HG03442 (cell line): ENCODE measurements around the gene S100PBP.
A peak's percentile ranks its signal among the peaks of the same experiment; 100 is the strongest.

Source experiments
- ATAC-seq: cut with Tn5 transposase; IDR thresholded peaks from one replicate; pipeline ENCODE4 v1.9.1; 2021; ENCODE audit warnings: mild to moderate bottlenecking, moderate library complexity; ENCODE audit not compliant: unreplicated experiment

The S100PBP gene

DNA sequence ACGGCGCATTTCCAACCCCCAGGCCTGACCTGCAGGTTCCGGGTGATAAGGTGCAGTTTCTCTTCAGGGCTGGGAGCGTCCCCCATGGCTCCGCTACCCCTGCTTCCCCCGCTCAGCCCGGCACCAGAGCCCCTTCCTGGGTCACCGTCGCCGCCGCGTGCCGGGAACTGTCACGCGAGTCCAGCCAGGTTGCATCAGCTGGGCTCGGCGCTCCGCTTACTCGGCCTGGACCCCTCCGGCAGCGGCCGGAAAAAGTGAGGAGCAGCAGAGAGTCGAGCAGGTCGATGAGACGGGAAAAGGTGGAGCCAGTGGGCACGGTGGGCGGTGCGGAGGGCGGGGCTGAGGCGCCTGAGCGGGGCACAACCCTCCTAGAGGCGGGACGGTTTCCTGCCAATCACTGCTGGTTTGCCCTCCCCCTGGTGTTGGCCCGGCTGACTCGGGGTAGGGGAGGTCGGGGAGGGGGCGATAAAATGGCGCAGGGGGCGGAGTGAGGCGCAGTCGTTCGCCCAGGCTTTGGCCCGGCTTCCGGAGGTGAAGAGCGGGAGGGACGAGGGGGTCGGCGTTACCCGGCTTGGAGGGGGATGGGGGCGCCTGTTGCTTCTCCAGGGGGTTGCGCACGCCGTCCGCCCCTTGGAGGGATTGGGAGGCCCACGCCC, at the start of gene S100PBP, which contains the start of gene YARS1:
Gene S100PBP (plus strand): TSS at position 495 of the 656 bp plus-strand sequence. CDS start 8,447 bp downstream, outside the sequence.
Gene YARS1 (minus strand): TSS at position 200 of the 656 bp plus-strand sequence. CDS start 114 bp downstream, at position 86.
- ATAC-seq: peak; percentile 80

DNA sequence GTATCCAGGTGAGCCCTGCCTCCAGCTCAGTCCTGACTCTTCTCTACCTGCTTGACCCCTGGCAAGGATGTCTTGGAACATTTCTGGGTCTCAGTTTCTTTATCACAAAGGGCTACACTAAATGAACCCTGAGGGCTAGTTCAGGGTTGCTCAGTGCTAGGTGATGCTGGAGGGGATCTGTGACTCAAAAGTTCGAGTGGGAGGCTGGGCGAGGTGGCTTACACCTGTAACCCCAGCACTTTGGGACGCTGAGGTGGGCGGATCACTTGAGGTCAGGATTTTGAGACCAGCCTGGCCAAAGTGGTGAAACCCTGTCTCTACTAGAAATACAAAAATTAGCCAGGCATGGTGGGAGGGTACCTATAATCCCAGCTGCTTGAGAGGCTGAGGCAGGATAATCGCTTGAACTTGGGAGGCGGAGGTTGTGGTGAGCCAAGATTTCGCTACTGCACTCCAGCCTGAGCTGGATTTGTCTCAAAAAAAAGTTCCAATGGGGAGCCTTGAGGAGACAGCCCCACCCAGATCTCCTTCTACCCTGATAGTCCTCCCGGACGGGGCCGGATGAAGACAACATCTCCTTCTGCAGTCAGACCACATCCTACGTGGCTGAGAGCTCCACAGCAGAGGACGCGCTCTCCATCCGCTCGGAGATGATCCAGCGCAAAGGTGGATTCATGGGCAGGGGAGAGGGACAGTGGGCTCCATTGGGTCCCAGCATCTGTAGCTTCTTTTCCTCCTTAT, 49.2 kb upstream of the S100PBP start:
- ATAC-seq: no peak

DNA sequence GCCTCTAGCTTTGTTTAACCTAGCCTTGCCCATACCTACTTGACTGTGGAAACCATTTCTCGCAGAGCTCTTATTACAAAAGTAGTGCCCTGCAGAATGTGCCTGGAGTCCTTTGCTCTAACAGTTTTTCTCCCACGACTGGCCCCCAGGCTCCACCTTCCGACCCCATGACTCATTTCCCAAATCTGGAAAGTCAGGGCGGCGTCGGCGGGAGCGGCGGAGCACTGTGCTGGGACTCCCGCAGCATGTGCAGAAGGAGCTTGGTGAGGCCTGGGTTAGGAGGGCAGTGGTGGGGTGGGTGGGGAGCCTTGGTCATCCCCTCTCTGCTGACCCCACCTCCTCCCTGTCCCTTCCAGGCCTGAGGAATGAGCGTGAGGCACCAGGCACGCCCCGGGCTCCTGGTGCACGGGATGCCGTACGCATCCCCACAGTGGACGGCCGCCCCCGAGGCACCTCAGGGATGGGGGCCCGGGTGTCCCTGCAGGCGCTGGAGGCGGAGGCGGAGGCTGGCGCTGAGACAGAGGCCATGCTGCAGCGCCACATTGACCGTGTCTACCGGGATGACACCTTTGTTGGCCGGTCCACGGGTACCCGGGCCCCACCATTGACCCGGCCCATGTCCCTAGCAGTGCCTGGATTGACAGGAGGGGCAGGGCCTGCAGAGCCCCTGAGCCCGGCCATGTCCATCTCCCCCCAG, 47.8 kb upstream of the S100PBP start:
- ATAC-seq: no peak

DNA sequence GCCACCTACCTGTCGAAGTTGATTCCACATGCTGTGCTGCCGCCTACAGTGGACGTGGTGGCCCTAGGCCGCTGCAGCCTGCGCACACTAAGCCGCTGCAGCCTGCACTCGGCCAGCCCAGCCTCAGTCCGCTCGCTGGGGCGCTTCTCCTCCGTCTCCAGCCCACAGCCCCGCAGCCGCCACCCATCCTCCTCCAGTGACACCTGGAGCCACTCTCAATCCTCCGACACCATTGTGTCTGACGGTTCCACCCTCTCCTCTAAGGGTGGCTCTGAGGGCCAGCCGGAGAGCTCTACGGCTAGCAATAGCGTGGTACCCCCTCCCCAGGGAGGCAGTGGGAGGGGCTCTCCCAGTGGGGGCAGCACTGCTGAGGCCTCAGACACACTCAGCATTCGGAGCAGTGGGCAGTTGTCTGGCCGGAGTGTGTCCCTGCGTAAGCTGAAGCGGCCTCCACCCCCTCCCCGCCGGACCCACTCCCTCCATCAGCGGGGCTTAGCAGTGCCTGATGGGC, 47.2 kb upstream of the S100PBP start:
- ATAC-seq: no peak

DNA sequence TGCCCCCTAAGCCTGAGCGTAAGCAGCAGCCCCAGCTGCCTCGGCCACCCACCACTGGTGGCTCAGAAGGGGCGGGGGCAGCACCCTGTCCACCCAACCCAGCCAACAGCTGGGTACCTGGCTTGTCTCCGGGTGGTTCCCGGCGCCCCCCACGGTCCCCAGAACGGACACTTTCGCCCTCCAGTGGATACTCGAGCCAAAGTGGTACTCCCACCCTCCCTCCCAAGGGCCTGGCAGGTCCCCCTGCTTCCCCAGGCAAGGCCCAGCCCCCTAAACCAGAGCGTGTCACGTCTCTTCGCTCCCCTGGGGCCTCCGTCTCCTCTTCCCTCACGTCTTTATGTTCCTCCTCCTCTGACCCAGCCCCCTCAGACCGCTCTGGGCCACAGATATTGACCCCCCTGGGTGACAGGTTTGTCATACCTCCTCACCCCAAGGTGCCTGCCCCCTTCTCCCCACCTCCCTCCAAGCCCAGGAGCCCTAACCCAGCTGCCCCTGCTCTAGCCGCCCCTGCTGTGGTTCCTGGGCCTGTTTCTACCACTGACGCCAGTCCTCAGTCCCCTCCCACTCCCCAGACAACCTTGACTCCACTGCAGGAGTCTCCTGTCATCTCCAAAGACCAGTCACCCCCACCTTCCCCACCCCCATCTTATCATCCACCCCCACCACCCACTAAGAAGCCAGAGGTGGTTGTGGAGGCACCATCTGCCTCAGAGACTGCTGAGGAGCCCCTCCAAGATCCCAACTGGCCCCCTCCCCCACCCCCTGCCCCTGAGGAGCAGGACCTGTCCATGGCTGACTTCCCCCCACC, 46.5 kb upstream of the S100PBP start:
- ATAC-seq: no peak

DNA sequence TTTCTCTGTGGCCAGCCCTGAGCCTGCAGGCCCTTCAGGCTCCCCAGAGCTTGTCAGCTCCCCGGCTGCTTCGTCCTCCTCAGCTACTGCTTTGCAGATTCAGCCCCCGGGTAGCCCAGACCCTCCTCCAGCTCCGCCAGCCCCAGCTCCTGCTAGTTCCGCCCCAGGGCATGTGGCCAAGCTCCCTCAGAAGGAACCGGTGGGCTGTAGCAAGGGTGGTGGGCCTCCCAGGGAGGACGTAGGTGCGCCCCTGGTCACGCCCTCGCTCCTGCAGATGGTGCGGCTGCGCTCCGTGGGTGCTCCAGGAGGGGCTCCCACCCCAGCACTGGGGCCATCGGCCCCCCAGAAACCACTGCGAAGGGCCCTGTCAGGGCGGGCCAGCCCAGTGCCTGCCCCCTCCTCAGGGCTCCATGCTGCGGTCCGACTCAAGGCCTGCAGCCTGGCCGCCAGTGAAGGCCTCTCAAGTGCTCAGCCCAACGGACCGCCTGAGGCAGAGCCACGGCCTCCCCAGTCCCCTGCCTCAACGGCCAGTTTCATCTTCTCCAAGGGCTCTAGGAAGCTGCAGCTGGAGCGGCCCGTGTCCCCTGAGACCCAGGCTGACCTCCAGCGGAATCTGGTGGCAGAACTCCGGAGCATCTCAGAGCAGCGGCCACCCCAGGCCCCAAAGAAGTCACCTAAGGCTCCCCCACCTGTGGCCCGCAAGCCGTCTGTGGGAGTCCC, 45.7 kb upstream of the S100PBP start:
- ATAC-seq: no peak

DNA sequence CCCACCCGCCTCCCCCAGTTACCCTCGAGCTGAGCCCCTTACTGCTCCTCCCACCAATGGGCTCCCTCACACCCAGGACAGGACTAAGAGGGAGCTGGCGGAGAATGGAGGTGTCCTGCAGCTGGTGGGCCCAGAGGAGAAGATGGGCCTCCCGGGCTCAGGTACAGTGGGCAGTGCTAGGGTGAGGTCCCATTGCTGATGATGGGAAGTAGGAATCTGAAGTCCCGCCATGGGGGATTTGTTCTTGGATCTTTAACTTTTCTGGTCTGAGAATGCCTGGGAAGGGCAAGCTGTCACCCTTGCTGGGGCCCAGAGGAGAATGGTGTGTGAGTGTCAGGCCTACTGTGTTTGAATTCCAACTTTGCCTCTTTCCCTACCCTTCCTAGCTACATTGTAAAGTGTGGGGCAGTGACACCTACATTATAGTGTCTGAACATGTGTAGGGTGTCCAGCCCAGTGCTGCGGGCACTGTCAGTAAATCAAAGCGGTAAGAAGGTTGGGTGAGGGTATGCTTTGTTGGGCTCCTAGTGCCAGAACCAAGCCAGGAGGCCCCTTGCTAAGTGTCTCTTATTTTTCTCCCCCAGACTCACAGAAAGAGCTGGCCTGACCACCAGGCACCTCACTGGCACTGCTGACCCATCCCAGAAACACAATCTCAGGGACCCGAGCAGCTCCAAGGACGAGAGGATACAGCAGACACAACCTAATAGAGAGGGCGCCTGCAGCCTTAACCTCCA, 45.0 kb upstream of the S100PBP start:
- no peak for ATAC-seq

DNA sequence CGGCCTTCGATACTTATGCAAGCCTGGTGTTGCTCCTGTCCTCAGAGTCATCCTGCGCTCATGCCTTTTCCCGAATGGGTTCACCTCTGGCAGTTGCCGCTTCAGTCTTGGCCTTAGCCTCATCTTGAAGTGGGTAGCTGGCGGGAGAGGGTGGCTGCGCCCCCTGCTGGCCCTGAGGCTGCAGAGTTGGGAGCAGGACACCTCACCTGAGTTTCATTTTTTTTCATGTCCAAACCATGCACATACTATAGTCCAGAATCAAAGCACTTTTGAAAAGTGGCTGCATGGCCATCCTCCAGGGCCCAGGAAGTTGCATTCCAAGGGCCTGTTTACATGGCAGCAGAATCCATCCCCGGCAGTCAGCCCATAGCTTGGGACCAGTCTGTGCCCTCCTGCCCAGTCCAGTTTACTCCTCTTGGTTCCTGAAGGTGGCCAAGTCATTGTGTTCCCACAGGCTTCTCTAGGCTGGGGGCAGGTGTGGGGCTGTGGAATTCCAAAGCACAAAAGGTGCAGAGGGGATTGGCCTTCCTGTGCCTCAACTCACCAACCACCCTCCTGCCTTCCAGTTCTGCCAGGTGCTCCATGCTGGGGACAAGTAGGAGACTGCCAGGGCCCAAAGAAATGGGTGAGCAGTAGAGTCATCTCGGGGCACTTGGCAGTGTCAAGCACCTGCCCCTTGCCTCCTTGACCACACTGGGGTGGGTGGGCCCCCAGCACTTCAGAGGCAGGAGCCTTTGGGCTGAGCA, 44.3 kb upstream of the S100PBP start:
- ATAC-seq: peak; percentile 38

DNA sequence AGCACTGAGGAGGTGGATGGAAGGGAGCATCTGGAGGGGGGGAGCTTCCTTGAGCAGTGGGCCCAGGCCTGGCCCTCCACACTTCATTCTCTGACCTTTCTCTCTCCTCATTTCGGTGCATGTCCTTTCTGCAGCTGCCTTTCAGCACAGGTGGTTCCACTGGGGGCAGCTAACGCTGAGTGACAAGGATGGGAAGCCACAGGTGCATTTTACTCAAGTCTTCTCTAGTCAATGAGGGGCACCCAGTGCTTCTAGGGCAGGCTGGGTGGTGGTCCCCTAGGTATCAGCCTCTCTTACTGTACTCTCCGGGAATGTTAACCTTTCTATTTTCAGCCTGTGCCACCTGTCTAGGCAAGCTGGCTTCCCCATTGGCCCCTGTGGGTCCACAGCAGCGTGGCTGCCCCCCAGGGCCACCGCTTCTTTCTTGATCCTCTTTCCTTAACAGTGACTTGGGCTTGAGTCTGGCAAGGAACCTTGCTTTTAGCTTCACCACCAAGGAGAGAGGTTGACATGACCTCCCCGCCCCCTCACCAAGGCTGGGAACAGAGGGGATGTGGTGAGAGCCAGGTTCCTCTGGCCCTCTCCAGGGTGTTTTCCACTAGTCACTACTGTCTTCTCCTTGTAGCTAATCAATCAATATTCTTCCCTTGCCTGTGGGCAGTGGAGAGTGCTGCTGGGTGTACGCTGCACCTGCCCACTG, 43.5 kb upstream of the S100PBP start:
- no peak for ATAC-seq

DNA sequence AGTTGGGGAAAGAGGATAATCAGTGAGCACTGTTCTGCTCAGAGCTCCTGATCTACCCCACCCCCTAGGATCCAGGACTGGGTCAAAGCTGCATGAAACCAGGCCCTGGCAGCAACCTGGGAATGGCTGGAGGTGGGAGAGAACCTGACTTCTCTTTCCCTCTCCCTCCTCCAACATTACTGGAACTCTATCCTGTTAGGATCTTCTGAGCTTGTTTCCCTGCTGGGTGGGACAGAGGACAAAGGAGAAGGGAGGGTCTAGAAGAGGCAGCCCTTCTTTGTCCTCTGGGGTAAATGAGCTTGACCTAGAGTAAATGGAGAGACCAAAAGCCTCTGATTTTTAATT, 43.0 kb upstream of the S100PBP start:
- ATAC-seq: no peak

DNA sequence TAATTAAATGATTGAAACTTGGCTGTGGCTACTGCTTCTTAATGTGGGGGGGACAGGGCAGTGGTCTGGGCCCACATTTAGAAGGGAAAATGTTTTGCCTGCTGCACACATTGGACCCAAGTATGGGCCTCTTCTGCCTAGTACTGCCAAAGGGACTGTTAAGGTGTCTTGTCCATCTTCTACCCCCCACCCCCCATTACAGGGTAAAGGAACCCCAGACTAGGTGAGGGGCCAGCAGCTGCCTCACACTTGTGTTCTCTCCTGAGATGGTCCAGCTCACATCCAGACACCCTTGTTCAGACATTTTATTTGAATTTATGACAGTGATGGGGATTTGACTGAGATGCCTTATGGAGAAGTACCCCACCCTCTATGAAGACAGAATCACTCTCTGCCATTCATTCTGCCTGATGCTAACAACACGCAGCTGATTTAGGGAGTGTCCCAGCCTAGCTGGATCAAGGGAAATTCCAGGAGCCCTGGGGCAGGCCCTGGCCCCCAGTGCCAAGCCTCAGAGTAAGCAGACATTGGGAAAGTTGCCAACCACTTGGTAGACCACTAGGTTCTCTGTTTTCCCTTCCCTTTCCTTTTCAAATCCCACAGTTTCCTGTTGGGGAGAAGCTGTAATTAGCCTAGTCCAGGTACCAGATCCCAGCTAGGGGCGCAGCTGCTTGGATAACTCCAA, 42.4 kb upstream of the S100PBP start:
- no peak for ATAC-seq

DNA sequence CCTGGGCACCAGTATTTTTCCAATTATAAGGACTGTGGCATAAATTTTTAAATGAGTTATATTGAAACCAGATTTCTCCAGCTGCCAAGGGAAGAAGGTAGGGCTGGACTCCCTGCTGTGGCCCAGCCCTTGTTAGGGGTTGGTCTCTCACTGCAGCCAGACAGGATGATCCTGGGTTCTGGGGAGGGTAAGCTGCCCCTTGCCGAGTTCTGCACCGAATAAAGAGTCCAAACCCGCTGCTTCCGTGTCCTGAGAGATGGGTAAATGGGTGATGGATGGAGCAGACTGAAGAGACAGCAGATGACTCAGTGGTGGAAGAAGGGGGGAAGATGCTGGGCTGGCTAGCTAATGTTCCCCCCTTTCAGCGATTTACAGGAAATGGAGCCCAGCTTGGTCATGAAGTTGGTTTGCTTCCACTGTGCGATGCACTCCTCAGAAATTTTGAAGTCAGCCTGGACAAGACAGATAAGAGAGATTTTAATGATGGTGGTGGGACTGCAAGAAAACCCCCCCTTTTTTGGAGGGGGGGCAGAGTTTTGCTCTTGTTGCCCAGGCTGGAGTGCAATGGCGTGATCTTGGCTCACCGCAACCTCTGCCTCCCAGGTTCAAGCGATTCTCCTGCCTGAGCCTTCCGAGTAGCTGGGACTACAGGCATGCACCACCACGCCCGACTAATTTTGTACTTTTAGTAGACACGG, 41.7 kb upstream of the S100PBP start:
- ATAC-seq: no peak

DNA sequence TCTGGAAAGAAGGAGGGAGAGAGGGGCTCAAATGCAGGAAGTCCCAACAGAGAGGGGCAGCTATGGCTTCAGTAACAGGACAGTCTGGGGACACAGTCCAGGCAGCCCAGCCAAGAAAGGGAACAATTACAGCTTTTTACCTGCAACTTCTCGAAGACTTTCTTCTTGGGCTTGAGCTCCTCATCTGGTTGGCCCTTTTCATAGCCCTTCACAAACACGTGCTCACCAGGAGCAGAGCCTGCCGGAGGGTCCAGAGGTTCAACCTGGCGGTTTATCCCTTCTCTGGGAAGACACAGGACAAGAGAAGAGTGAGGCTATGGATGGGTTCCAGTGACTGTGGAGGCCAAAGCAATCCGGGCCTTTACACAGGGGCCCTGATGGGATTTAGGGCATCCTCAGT, 38.2 kb upstream of the S100PBP start:
- ATAC-seq: no peak

DNA sequence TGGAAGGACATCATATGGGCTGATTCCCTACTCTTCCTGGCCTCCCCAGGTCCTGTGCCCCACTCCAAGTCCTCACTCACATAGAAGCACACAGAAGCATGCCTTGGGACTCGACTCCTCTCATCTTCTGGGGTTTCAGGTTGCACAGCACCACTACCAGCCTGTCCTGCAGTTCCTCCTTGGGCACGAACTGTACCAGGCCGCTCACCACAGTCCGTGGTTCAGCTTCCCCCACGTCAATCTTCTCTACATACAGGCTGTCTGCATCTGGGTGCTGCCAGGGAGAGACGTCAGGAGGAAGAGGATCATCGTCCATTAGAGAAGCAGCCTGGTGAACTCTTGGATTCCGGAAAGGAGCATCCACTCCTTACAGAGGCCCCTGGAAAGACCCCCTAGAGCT, 37.4 kb upstream of the S100PBP start:
- ATAC-seq: no peak

DNA sequence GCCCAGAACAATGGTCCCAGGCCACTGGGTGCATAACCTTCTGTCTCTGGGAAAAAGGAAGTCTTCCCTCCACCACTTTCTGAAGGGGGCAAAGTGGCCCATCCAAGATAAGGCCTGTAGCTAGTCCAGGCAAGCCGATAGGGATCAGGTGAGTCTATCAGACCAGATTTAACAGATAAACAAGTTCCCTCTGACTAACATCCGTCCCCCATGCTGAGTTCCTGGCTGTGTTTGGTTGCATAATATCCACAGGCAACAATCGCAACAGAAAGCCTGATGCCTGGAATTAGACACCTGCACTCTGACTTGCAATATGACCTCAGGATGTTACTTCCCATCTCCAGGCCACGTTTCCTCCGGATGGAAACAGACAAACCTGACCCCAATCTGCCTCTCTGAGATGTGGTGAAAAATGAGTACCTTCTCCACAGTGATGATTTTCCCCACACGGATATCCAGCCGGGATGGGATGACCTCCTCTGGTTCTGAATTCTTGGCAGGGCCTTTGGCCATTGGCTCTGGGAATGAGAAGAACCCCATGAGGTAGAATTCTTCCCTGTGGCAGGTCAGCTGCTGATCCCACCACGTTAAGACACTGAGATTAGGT, 36.7 kb upstream of the S100PBP start:
- ATAC-seq: no peak

DNA sequence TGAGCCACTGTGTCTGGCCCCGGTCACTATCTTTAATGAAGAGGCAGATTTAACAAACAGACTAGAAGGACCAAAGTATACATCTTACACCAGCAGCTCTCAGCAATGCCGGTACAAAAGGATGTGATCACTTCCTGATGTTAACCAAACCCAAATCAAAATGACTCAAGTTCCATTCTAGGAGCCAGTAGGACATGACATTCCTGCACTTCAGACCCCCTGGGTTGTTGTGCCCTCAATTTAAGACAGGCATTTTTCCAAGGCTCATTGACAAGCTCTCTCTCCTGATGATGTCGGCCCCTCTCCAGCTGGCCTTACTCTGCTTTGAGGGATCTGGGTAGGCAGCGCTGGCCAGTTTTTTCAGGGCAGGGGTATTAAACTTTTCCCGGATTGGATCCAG, 35.4 kb upstream of the S100PBP start:
- no peak for ATAC-seq

DNA sequence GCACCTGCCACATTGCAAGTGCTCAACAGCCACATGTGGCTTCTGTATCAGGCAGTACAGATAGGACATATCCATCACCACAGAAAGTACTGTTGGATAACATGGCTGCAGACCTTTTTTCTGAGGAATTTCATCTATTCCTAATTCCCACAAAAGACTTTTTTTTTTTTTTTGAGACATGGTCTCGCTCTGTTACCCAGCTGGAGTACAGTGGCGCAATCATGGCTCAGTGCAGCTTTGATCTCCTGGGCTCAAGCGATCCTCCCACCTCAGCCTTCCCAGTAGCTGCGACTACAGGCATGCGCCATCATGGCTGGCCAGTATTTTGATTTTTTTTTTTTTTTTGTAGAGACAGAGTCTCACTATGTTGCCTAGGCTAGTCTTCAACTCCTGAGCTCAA, 33.6 kb upstream of the S100PBP start:
- no peak for ATAC-seq
